ENCODE data around the gene PABPN1L. TPM values are rescaled to one million over a fixed set of nuclear protein-coding genes. Genes with fewer than 3 reads are reported as not detected.

PABPN1L gene
- total and polyA plus RNA-seq, 9 donors = 0.25 TPM; not detected in 8

GRCh38 chr16:88831838-88832237 is 34.6 kb downstream of the PABPN1L start:
- Histone ChIP-seq H3K27me3 (no peaks in the 10 kb centered on the region), H3K4me1 (ENCODE audit: insufficient read depth) (no peaks in the 10 kb centered on the region), H3K27ac (no peak overlapping the region), H3K36me3 (no peaks in the 10 kb centered on the region), H3K4me3 (no peak overlapping the region), H3K9me3 (no peaks in the 10 kb centered on the region)
- no peak for DNase-seq
- 80 to 82% (median 80%) methylated on average over 5 to 13 of the region's 13 CpGs for WGBS, 3 donors
- intact Hi-C loops (cut with DNase I) = no loop called here
- TF ChIP-seq CTCF (IDR thresholded peaks at IDR 0.05) (no peak), EP300 (IDR thresholded peaks at IDR 0.05) (no peak), POLR2A (IDR thresholded peaks at IDR 0.05) (no peak)

- TF ChIP-seq EP300 (IDR thresholded peaks at IDR 0.05) (no peak), CTCF (IDR thresholded peaks at IDR 0.05) (no peak), POLR2A (IDR thresholded peaks at IDR 0.05) (no peak)
- H3K36me3 ChIP-seq = no peaks in the 10 kb centered on the region
- intact Hi-C loops (cut with DNase I) = no loop called here
- no peak overlapping the region for H3K4me3 ChIP-seq
- WGBS, 3 donors = 90 to 95% (median 91%) methylated on average over 14 of the region's 14 CpGs
- no peaks in the 10 kb centered on the region for H3K4me1 ChIP-seq (ENCODE audit: insufficient read depth)
- no peaks in the 10 kb centered on the region for H3K27me3 ChIP-seq
- no peaks in the 10 kb centered on the region for H3K9me3 ChIP-seq
- no peak for DNase-seq
- no peak overlapping the region for H3K27ac ChIP-seq
Observed at GRCh38 chr16:88830783-88831182, 35.7 kb downstream of the PABPN1L start.

- DNase-seq = peak in 3 of 5 donors; percentile 62 to 73 (median 65)
- WGBS, 3 donors = 39 to 45% (median 44%) methylated on average over 11 of the region's 11 CpGs
- TF ChIP-seq POLR2A (IDR thresholded peaks at IDR 0.05) = no peak
- TF ChIP-seq EP300 (IDR thresholded peaks at IDR 0.05) = no peak
- no peak for TF ChIP-seq CTCF (IDR thresholded peaks at IDR 0.05)
- H3K36me3 ChIP-seq = no peaks in the 10 kb centered on the region
- H3K4me1 ChIP-seq (ENCODE audit: insufficient read depth) = no peaks in the 10 kb centered on the region
- H3K9me3 ChIP-seq = no peaks in the 10 kb centered on the region
- no peak overlapping the region for H3K4me3 ChIP-seq
- H3K27me3 ChIP-seq = no peaks in the 10 kb centered on the region
- intact Hi-C loops (cut with DNase I) = no loop called here
- H3K27ac ChIP-seq = no peak overlapping the region
Observed at GRCh38 chr16:88830258-88830657, 36.2 kb downstream of the PABPN1L start.

- 84 to 91% (median 84%) methylated on average over 24 of the region's 24 CpGs for WGBS, 3 donors
- DNase-seq = no peak
- Histone ChIP-seq H3K27me3 (no peaks in the 10 kb centered on the region), H3K9me3 (no peaks in the 10 kb centered on the region), H3K4me1 (ENCODE audit: insufficient read depth) (no peaks in the 10 kb centered on the region), H3K4me3 (no peak overlapping the region), H3K27ac (no peak overlapping the region), H3K36me3 (no peaks in the 10 kb centered on the region)
- intact Hi-C loops (cut with DNase I) = no loop called here
- no peak for TF ChIP-seq POLR2A (IDR thresholded peaks at IDR 0.05)
- no peak for TF ChIP-seq CTCF (IDR thresholded peaks at IDR 0.05)
- TF ChIP-seq EP300 (IDR thresholded peaks at IDR 0.05) = no peak
Observed at GRCh38 chr16:88828711-88829110, 37.7 kb downstream of the PABPN1L start.

Measured in ovary (tissue), 9 donors.